Tibial nerve (tissue), 3 donors: ENCODE results near the gene CERS6.

Experiments
- CTCF ChIP-seq, 5 experiments: fragments of 200-600 bp in 3 of 5; fragments of 450-650 bp in 2 of 5; sonication (generic) in 3 of 5; IDR thresholded peaks; one replicate each; pipeline ENCODE4 v1.5.1; 2016 to 2019; ENCODE audit warnings: antibody characterized with exemption in 5 of 5, mild to moderate bottlenecking in 3 of 5, moderate library complexity in 2 of 5
- POLR2A ChIP-seq, 2 donors: fragments of 450-650 bp; IDR thresholded peaks; one replicate each; pipeline ENCODE4 v1.6.1; 2017; ENCODE audit warnings: antibody characterized with exemption in 2 of 2, mild to moderate bottlenecking in 2 of 2, moderate library complexity in 2 of 2

- no peak for TF ChIP-seq CTCF (IDR thresholded peaks at IDR 0.05)
- no peak for TF ChIP-seq POLR2A (IDR thresholded peaks at IDR 0.05)
These were observed 189.7 kb downstream of the CERS6 start for GRCh38 chr2:168645696-168646338.
